ENCODE data around the gene HLA-DMB.

Gene HLA-DMB

DNA sequence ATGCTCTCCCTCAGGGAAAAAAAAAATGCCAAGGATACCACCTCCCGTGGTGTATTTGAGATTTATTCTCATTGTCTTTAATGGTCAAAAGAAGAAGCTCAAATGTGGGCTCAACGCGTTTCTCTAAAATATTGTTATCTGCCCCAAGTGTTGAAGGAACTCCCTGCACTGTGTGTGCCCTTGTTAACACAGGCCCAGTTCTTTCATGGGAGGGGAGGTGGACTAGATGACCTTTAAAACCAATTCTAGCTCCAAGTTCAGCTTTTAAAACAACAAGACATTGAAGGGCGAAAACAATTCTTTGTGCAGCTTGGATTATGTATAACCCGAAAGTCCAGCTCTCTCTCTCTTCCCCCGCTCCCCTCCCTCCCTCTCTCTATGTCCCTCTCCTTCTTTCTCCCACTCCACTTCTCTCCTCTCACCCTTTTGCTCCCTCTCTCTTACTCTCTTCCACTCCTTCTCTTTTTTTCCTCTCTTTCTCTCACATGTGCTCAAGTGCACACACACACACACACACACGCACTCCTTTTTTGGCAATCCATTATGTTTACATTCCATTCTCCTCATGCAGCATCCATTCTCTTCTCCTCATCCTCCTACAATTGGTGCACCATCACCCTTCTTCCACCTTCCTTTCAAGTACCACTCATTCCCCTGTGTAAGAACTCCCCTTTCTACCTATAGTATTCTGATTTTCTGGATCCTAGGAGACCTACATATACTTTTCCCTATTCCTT is 8.5 kb downstream of the HLA-DMB start:
- DNase-seq (ENCODE audit: low read depth): no peak
- H3K4me3 ChIP-seq (ENCODE audit: low read depth, low read length): no peak overlapping the region
- TF ChIP-seq, protein P1, sequence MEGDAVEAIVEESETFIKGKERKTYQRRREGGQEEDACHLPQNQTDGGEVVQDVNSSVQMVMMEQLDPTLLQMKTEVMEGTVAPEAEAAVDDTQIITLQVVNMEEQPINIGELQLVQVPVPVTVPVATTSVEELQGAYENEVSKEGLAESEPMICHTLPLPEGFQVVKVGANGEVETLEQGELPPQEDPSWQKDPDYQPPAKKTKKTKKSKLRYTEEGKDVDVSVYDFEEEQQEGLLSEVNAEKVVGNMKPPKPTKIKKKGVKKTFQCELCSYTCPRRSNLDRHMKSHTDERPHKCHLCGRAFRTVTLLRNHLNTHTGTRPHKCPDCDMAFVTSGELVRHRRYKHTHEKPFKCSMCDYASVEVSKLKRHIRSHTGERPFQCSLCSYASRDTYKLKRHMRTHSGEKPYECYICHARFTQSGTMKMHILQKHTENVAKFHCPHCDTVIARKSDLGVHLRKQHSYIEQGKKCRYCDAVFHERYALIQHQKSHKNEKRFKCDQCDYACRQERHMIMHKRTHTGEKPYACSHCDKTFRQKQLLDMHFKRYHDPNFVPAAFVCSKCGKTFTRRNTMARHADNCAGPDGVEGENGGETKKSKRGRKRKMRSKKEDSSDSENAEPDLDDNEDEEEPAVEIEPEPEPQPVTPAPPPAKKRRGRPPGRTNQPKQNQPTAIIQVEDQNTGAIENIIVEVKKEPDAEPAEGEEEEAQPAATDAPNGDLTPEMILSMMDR (IDR thresholded peaks at IDR 0.05; ENCODE audit: low read depth, low read length, missing control alignments): no peak

DNA sequence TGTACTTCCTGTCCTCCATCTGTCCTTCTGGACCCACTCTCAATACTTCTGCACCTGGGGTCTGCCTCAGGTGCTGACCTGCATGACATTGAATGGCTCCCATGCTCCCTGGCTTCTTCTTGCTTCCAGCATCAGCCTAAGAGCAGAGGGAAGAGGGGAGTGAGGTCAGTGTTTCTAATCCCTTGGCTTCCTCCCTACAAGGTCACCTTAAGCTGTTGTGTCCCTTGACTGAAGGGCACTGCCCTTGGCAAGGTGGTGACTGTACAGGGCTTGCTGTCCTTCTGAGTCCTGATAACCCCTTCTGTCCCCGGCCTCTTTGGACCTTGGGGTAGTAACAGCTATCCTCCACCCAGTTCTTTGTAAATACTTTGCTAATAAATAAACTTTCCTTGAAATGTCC is 9.6 kb downstream of the HLA-DMB start:
- TF ChIP-seq, protein P1 (IDR thresholded peaks at IDR 0.05; ENCODE audit: low read depth, low read length, missing control alignments): no peak
- H3K4me3 ChIP-seq (ENCODE audit: low read depth, low read length): no peak overlapping the region
- DNase-seq (ENCODE audit: low read depth): no peak

DNA sequence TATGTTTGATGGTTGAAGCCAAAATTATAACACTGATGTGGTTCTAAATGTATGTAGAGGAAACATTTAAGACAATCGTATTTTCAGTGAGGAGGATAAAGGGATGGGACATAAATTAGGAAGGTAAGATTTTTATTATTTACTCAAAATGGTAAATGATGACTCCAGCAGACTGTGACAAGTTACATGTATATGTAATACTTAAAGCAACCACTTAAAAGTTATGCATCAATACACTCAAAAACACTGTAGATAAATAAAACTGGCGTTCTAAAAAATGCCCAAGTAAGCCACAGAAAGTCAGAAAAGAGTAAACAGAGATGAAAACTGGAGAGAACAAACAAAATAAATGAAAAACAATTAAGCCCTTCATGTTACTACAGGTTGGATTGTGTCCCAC is 18.7 kb downstream of the HLA-DMB start:
- no peak overlapping the region for H3K4me3 ChIP-seq (ENCODE audit: low read depth, low read length)
- TF ChIP-seq, protein P1 (IDR thresholded peaks at IDR 0.05; ENCODE audit: low read depth, low read length, missing control alignments): no peak
- no peak for DNase-seq (ENCODE audit: low read depth)

DNA sequence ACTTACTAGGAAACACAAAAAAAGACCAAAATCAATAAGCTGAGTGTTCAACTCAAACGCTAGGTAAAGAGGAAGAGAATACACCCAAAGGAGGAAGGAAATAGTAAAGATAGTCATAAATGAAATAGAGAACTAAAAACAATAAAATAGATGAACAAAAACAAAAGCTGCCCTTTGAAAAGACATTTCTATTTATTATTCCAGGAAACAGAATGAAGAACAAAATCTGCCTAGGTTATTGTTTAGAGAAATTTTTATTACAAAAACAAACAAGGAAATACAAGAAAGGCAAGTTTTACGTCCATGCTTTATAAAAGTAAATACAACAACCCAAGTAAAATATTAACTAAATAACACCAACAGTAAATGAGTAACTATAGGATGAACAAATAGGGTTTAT is 20.1 kb downstream of the HLA-DMB start:
- DNase-seq (ENCODE audit: low read depth): no peak
- TF ChIP-seq, protein P1 (IDR thresholded peaks at IDR 0.05; ENCODE audit: low read depth, low read length, missing control alignments): no peak
- no peak overlapping the region for H3K4me3 ChIP-seq (ENCODE audit: low read depth, low read length)

DNA sequence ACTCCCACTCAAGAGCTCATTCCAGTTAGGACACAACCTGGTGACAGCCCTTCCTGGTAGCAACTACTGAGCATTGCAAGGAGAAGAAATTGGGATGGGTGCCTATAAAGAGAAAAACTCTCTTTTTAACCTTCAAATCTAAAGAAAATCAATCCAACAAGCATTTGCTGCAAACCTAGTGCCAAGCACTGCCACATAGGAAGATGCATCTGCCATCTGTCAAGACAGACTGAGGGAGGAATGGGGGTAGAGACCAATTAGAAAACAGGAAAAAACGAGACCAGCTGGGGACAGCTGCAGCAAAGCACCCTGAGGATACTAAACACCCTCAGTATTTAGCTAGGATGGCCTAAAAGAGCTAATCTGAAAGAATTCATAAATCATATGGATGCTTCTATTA is 27.9 kb downstream of the HLA-DMB start:
- H3K4me3 ChIP-seq (ENCODE audit: low read depth, low read length): no peak overlapping the region
- DNase-seq (ENCODE audit: low read depth): no peak
- TF ChIP-seq, protein P1 (IDR thresholded peaks at IDR 0.05; ENCODE audit: low read depth, low read length, missing control alignments): no peak

DNA sequence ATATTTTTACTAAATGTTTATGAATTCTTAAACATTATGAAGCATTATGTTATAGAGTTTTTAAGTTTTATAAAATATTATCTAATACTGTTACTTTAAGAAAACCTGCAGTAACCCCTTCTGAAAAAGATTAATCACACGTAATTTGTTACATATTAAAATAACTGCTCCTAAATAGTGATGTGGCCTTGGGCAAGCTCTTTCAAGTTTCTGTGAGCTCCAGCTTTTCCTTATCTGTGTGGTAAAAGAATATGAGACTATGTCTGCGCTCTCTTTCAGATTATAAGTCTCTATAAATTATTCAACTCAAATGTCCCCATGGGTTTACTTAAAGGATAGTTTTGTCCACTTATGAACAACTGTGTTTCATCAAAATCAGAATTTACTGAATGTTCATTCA is 31.9 kb downstream of the HLA-DMB start:
- no peak for DNase-seq (ENCODE audit: low read depth)
- H3K4me3 ChIP-seq (ENCODE audit: low read depth, low read length): no peak overlapping the region
- TF ChIP-seq, protein P1 (IDR thresholded peaks at IDR 0.05; ENCODE audit: low read depth, low read length, missing control alignments): no peak

DNA sequence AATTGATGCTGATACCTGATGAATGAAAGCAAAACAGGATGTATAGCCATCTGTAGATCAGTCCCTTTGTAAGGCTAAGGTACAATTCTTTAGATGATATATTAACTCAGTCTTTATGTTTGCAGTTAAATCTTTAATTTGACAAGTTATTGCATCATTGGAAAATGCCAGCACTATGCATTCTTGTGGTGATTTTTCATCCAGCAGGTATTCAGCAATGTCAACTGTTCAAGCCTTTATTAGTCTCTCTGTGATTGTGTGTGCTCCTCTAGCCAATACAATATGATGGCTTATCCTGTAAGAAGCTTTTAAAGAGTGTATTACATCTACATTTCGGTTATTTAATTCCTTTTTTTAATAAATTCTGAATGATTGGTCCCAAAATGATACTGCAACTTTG is 34.3 kb downstream of the HLA-DMB start:
- DNase-seq (ENCODE audit: low read depth): no peak
- H3K4me3 ChIP-seq (ENCODE audit: low read depth, low read length): no peak overlapping the region
- TF ChIP-seq, protein P1 (IDR thresholded peaks at IDR 0.05; ENCODE audit: low read depth, low read length, missing control alignments): no peak

Measured in GM12864 (cell line).